B cell (primary cell): ENCODE data around the gene RBM38.

Experiments used
- CTCF ChIP-seq: fragments of 200-600 bp; IDR thresholded peaks from one replicate; pipeline ENCODE4 v1.8.0; 2022; ENCODE audit warnings: antibody characterized with exemption, mild to moderate bottlenecking
- EZH2 ChIP-seq: IDR thresholded peaks from 2 replicates; pipeline ENCODE4 v1.6.1; 2012; ENCODE audit warnings: borderline replicate concordance, low read depth, mild to moderate bottlenecking, moderate library complexity, low read length; ENCODE audit not compliant: insufficient read depth, poor library complexity, severe bottlenecking

GRCh38 chr20:57456116-57456515, 64.9 kb downstream of the RBM38 start:
- no peak for TF ChIP-seq CTCF
- TF ChIP-seq EZH2, result no peak
